Left cardiac atrium (tissue), 4 donors: ENCODE results near the gene APC2. TPM values are rescaled to one million over a fixed set of nuclear protein-coding genes. Genes with fewer than 3 reads are reported as not detected.
"Not testable (repeated sequence)": the region's sequence is repeated elsewhere in the genome, so short reads cannot be mapped to it uniquely, and the experiment has no call there.

ENCODE experiments used
- ATAC-seq, 2 donors: fragments of 200-7000 bp; cut with Tn5 transposase; one replicate each; pipeline ENCODE4 v1.9.1; 2020; ENCODE audit warnings: mild to moderate bottlenecking in 2 of 2, moderate library complexity in 2 of 2
- DNase-seq: peaks from one replicate; pipeline ENCODE4 v3.0.0-alpha.2; 2020
- intact Hi-C, 2 donors: fragments of 100-400 bp; cut with DNase I; formaldehyde crosslinking; loops; one replicate each; pipeline versions ENCODE4 v1.14.1 to v1.15.1; 2022 to 2023
- total RNA-seq, 2 donors: library from RNA; stranded (reverse); fragmentation: NEBNext Ultra II Directional; extraction: Animal tissue kit (Norgen Biotek cat#: 25700); gene quantifications; one replicate each; pipeline ENCODE4 v1.2.1, GENCODE V29; 2021
- donor health status: DM: no; HTN: yes; CAD: no.
- donor health status: DM: no; HTN: yes; CAD: no; lungs with severe emphysema.
- donor health status: DM: yes; HTN: yes; CAD: no.
- donor health status: Dilated cardiomyopathy.

Gene APC2
- total RNA-seq, 2 donors from 2014 or later, result 0.18 to 0.21 TPM

- intact Hi-C loops, result no loop called here
- DNase-seq, result peak; percentile 69
- ATAC-seq, result peak; percentile 60 to 74
These were observed 63.0 kb downstream of the APC2 start, which contains the start of gene ADAMTSL5 for GRCh38 chr19:1512671-1513498. Gene ADAMTSL5 (minus strand): TSS chr19:1513019. CDS start chr19:1510943, 2,076 bp downstream.

GRCh38 chr19:1513499-1514294 lies 63.8 kb downstream of the APC2 start:
- DNase-seq (peak; percentile 53), ATAC-seq (peak; percentile 45 to 62)
- intact Hi-C loops, result no loop called here

GRCh38 chr19:1514295-1514661 lies 64.4 kb downstream of the APC2 start:
- DNase-seq (no peak), ATAC-seq (no peak)
- intact Hi-C loops, result no loop called here

GRCh38 chr19:1514986-1515721 lies 65.2 kb downstream of the APC2 start:
- intact Hi-C loops, result no loop called here
- DNase-seq (no peak), ATAC-seq (no peak)

- ATAC-seq, result no peak
- intact Hi-C loops, result no loop called here
- no peak for DNase-seq
These were observed 66.5 kb downstream of the APC2 start for GRCh38 chr19:1516395-1516753.

GRCh38 chr19:1518471-1518870 lies 68.5 kb downstream of the APC2 start:
- no peak for DNase-seq
- no peak for ATAC-seq
- intact Hi-C loops, result no loop called here

- ATAC-seq, intact Hi-C loops, DNase-seq: not testable (repeated sequence)
These were observed 69.9 kb downstream of the APC2 start for GRCh38 chr19:1519802-1520201.

GRCh38 chr19:1520203-1520780 lies 70.4 kb downstream of the APC2 start:
- intact Hi-C loops, result no loop called here
- DNase-seq, result no peak
- no peak for ATAC-seq

GRCh38 chr19:1521636-1522035 lies 71.7 kb downstream of the APC2 start:
- ATAC-seq (peak; percentile 8 to 54), DNase-seq (no peak)

GRCh38 chr19:1522061-1522460 lies 72.1 kb downstream of the APC2 start:
- DNase-seq (no peak), ATAC-seq (peak in 1 of 2 donors; percentile 8)
- intact Hi-C loops, result no loop called here

More at GRCh38 chr19:1521636-1522035, 71.7 kb downstream of the APC2 start:
- intact Hi-C loops, result no loop called here

GRCh38 chr19:1522838-1523237 lies 72.9 kb downstream of the APC2 start:
- no peak for DNase-seq
- intact Hi-C loops, result no loop called here
- ATAC-seq, result no peak

Other genes starting within 250 kb of the APC2 start
- gene STK11, start 244.3 kb upstream of the APC2 start, total RNA-seq, result 10 to 100 TPM; 48.2 to 53.0 TPM
- gene CBARP, start 212.1 kb upstream of the APC2 start, total RNA-seq, result 1 to 10 TPM; 1.6 to 3.8 TPM
- gene ATP5F1D, start 208.4 kb upstream of the APC2 start, total RNA-seq, result 100 to 1,000 TPM; 540 to 639 TPM
- 100 to 1,000 TPM in 1 of 2 donors, 10 to 100 TPM in 1; 58.7 to 148 TPM for gene MIDN, start 201.5 kb upstream of the APC2 start, total RNA-seq
- gene CIRBP, start 180.8 kb upstream of the APC2 start, total RNA-seq, result 100 to 1,000 TPM; 229 to 379 TPM
- gene FAM174C, start 174.6 kb upstream of the APC2 start, total RNA-seq, result 10 to 100 TPM; 19.2 to 21.4 TPM
- not detected for gene EFNA2, start 164.2 kb upstream of the APC2 start, total RNA-seq
- 100 to 1,000 TPM; 240 to 267 TPM for gene NDUFS7, start 66.2 kb upstream of the APC2 start, total RNA-seq
- gene GAMT, start 48.6 kb upstream of the APC2 start, total RNA-seq, result 10 to 100 TPM; 36.0 to 48.1 TPM
- gene DAZAP1, start 42.5 kb upstream of the APC2 start, total RNA-seq, result 10 to 100 TPM; 74.1 to 95.7 TPM
- 100 to 1,000 TPM; 714 to 737 TPM for gene RPS15, start 11.7 kb upstream of the APC2 start, total RNA-seq
- 10 to 100 TPM; 16.1 to 18.9 TPM for gene C19orf25, start 29.1 kb downstream of the APC2 start, total RNA-seq
- 1 to 10 TPM in 1 of 2 donors, under 1 TPM in 1; 0.89 to 1.6 TPM for gene PCSK4, start 40.2 kb downstream of the APC2 start, total RNA-seq
- 1 to 10 TPM; 2.2 to 2.3 TPM for gene REEP6, start 41.1 kb downstream of the APC2 start, total RNA-seq
- gene ADAMTSL5, start 62.9 kb downstream of the APC2 start, total RNA-seq, result 10 to 100 TPM; 18.9 to 25.0 TPM
- gene PLK5, start 74.0 kb downstream of the APC2 start, total RNA-seq, result not detected
- gene MEX3D, start 118.2 kb downstream of the APC2 start, total RNA-seq, result 10 to 100 TPM; 10.9 to 12.0 TPM
- 10 to 100 TPM; 58.0 to 60.8 TPM for gene MBD3, start 142.7 kb downstream of the APC2 start, total RNA-seq
- gene UQCR11, start 155.3 kb downstream of the APC2 start, total RNA-seq, result 100 to 1,000 TPM; 674 to 933 TPM
- 10 to 100 TPM; 24.1 to 25.8 TPM for gene TCF3, start 202.5 kb downstream of the APC2 start, total RNA-seq